Epidermal melanocyte (primary cell): ENCODE results near the gene SUN1.
"Not testable (repeated sequence)": the region's sequence is repeated elsewhere in the genome, so short reads cannot be mapped to it uniquely, and the experiment has no call there.

Experiments
- DNase-seq: peaks from one replicate; pipeline ENCODE4 v3.0.0; 2011; ENCODE audit warnings: low spot score; ENCODE audit not compliant: insufficient read length

SUN1 gene

DNA sequence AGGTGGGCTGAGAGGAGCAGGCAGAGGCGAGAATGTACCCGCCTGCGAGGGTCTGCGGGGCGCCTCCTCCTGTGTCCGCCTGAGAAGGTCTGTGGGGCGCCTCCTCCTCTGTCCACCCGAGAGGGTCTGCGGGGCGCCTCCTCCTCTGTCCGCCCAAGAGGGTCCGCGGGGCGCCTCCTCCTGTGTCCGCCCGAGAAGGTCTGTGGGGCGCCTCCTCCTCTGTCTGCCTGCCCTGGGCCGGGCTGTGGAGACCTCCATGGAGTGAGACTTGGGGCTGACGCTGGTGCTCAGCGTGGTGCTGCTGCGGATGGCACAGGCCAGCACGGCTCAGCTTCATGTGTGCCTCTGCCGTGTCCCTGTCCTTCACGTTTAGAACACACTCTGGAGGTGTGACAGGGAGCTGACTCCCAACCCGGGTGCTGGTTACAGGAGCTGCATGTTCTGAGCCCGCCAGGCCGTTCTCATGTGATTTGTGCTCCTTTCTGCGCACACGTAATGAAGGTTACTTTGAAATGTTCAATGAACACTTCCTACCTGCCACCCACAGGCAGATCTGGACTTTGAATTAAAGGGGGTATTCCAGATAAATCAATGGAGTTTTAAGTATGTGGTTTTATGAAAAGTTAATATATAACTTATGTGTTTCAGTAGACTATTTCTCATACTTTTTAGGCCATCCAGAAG is 23.6 kb downstream of the SUN1 start:
- no peak for DNase-seq

DNA sequence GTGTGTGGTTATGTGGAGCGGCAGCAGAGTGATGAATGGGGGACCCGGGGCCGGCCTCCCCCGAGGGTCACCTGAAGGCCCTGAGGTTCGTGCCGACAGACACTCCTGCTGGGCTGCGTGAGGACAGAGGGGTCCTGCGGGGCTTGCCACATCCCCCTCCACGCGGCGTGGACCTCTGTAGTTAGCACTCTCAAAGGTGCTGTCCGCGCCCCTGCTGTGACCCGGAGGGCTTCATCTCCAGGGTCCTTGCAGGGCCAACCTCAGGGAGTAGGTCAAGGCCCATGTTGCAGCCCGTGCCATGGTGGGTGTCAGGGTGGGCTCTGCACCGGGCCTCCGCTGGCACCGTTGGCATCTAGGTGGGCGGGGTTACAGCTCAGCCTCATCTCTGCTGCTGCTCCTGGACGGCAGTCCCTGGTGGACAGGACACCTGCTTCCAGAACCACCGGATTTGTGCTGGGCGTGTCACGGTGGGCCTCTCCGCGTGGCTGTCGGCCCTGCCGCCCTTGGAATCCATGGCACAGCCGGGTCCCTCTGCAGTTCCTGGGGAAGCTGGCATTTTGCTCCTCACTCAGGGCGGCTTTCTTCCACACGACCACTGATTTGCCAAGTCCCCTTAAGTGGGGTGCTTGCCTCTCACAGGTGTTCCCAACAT is 24.3 kb downstream of the SUN1 start:
- no peak for DNase-seq

DNA sequence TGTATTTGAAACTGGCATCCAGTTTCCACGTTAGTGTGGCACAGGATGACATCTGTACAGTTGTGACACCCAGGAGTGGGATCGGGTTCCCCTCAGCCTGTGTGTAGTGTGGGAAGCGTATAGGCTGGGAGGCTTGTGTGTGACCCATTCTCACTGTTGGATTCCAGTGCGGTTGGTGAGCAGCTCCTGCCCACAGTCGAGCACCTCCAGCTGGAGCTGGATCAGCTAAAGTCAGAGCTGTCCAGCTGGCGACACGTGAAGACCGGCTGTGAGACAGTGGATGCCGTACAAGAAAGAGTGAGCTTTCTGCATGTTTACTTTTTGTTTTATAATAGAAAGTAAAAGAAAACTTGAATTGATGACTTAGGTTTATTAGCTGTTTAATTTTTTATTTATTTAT is 25.4 kb downstream of the SUN1 start:
- DNase-seq = no peak

GRCh38 chr7:859359-860030 is 27.2 kb downstream of the SUN1 start:
- DNase-seq = no peak

- DNase-seq = no peak
These were observed 27.9 kb downstream of the SUN1 start for GRCh38 chr7:860149-860548.

DNA sequence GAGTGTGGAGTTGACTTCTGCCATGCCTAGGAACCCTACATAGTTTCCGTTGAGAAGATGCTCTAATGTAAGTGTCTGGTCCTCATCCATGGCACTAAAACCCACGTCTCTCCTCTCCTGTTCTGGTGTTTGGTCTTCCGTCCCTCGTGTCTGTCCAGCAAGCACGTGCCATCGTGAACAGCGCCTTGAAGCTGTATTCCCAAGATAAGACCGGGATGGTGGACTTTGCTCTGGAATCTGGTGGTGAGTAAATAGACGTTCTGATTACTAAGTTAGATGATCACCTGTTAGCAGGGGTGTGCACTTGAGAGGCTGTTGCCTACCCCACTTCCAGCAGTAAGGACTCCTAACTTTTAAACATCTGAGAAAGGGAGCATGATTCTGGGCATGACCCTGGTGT is 28.9 kb downstream of the SUN1 start:
- no peak for DNase-seq

- no peak for DNase-seq
These were observed 29.9 kb downstream of the SUN1 start for GRCh38 chr7:862157-862556.

DNA sequence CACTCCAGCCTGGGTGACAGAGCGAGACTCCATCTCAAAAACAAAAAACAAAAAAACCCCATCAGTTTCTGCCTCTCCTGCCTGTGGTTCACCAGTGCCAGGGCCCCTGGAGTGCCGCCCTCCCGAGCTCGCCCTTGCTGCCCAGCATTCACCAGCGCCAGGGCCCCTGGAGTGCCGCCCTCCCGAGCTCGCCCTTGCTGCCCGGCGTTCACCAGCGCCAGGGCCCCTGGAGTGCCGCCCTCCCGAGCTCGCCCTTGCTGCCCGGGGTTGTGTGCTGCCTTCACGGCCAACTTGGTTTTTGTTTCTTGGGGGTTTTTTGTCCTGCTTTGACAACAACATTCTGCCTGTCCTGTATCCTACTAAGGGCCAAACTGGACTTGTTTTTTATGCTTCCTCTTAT is 30.8 kb downstream of the SUN1 start:
- DNase-seq = no peak

- no peak for DNase-seq
These were observed 33.6 kb downstream of the SUN1 start for GRCh38 chr7:865921-866320.

- no peak for DNase-seq
These were observed 34.7 kb downstream of the SUN1 start for GRCh38 chr7:867001-867405.

DNA sequence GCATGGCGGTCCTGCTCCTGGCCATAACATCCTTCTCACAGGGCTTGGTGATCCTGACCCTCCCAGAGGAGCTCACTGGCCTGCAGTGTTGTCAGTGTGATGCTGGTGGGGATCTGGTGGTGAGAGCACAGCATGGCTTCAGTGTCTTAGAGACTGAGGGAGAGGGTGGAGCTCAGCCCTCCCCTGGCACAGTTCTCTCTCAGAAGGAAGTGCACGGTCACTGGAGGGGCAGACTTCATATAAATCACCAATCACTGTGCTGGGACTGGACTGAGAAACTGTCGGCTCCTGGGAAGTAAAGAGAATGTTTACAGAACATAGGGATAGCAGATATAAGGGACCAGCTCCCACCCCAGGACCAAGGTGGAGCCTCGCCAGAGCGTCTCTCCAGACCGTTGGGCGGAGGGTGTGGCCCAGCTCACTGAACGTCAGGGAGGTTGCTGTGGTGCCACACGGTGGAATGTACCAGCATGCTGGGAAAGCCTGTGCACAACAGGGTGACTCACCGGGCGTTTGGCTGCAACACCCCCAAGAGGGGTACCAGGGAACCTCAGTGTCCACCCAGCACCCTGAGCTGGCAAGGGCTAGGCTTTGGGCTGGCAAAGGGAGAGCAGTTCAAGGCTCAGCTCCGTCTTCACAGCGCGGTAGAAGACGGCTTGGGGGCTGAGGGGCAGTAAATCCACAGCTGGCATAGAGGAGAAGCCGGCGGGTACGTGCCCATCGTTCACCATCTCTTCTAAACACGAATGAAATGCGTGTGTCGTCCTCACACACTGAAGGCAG is 35.3 kb downstream of the SUN1 start:
- DNase-seq = peak; percentile 36

DNA sequence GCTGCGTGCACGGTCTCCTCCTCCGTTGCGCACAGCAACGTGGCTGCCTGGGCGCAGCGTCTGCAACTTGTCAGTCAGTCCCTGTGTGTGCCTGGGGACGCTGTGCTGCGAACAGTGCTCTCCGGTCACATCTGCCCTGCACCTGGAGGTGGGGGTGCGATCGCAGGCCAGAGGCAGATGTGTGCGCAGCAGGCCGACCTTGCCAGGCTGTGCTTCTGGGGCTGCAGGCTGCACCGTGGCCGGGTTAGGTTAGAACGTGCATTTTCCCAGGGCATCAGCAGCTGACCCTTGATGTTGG is 35.9 kb downstream of the SUN1 start:
- DNase-seq = no peak

GRCh38 chr7:869348-869747 is 37.1 kb downstream of the SUN1 start:
- no peak for DNase-seq

DNA sequence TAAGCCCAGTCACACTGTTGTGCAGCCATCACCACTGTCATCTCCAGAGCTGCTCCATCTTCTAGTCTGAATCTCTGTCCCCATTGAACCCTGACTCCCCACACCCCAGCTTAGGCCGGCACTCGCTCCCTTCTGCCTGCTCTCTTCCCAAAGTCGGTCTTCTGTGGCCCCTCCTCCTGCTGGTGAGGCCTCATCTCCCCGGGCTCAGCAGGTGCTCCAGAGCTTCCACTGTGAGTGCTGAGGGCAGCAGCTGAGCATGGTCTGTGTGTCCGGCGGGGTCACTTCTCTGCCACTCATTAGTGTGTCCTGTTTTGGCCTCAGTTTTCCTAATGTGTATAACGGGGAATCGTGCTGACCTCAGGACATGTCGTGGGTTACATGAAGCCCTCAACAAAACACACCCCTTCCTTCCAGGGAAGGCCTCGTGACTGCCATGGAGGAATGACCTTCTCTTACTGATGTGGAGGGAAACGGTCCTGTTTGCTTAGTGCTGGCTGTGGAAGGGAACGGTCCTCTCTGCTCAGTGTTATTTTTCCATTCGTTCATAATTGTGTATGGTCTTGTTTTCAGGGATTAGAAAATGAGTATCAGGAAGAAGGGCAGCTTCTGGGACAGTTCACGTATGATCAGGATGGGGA is 39.7 kb downstream of the SUN1 start:
- no peak for DNase-seq

- DNase-seq = not testable (repeated sequence)
These were observed 40.4 kb downstream of the SUN1 start for GRCh38 chr7:872685-873084.

GRCh38 chr7:873367-874002 is 41.2 kb downstream of the SUN1 start:
- peak; percentile 83 for DNase-seq

- no peak for DNase-seq
These were observed 41.9 kb downstream of the SUN1 start for GRCh38 chr7:874031-874749.

GRCh38 chr7:875051-875450 is 42.8 kb downstream of the SUN1 start:
- DNase-seq = no peak

DNA sequence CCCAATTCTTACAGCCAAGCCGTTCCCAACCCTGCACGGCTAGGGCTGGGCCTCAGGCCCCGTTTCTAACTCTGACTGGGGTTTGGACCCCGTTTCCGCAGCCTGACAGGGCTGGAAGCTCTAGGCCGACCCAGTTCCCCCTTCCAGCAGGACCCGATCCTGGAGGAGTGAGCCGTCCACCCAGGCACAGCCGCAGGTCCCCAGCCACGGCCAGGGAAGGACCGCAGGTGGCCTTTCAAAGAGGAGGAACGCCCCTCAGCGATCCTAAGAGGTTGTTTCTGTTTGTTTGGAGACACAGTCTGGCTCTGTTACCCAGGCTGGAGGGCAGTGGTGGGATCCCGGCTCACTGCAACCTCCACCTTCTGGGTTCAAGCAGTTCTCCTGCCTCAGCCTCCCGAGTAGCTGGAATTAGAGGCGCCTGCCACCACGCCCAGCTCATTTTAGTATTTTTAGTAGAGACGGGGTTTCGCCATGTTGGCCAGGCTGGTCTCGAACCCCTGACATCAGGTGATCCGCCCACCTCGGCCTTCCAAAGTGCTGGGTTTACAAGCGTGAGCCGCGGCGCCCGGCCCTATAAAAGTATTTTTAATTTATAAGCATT is 43.3 kb downstream of the SUN1 start:
- DNase-seq = no peak
